B cell (primary cell): ENCODE results near the gene FAM72B.
"Not testable (repeated sequence)": the region's sequence is repeated elsewhere in the genome, so short reads cannot be mapped to it uniquely, and the experiment has no call there.

Experiments
- CTCF ChIP-seq: fragments of 200-600 bp; IDR thresholded peaks from one replicate; pipeline ENCODE4 v1.8.0; 2022; ENCODE audit warnings: antibody characterized with exemption, mild to moderate bottlenecking
- EZH2 ChIP-seq: IDR thresholded peaks from 2 replicates; pipeline ENCODE4 v1.6.1; 2012; ENCODE audit warnings: borderline replicate concordance, low read depth, mild to moderate bottlenecking, moderate library complexity, low read length; ENCODE audit not compliant: insufficient read depth, poor library complexity, severe bottlenecking

- TF ChIP-seq CTCF, EZH2: not testable (repeated sequence)
Observed at GRCh38 chr1:121118480-121118824, 65.7 kb downstream of the FAM72B start.
